GM23248 (cell line): ENCODE data around the gene GSC2.

Experiments
- EZH2 ChIP-seq: fragments of 200-600 bp; sonication (generic); IDR thresholded peaks from 2 replicates; pipeline ENCODE4 v1.6.1; 2018; ENCODE audit warnings: antibody characterized with exemption, mild to moderate bottlenecking; ENCODE audit not compliant: insufficient read depth, poor library complexity, severe bottlenecking
- EZH2phosphoT487 ChIP-seq: fragments of 200-600 bp; sonication (generic); IDR thresholded peaks from 2 replicates; pipeline ENCODE4 v1.6.1; 2018; ENCODE audit warnings: antibody characterized with exemption, moderate library complexity, mild to moderate bottlenecking, low read depth; ENCODE audit not compliant: insufficient read depth

GRCh38 chr22:19118329-19118880 is 31.7 kb downstream of the GSC2 start:
- no peak for TF ChIP-seq EZH2
- no peak for TF ChIP-seq EZH2phosphoT487
